GM12878 (cell line): Measurements from ENCODE around the gene PKD1L1. TPM values are rescaled to one million over a fixed set of nuclear protein-coding genes. Genes with fewer than 3 reads are reported as not detected.

ENCODE experiments used
- ATAC-seq: fragments of 200-7000 bp; cut with Tn5 transposase; 3 replicates; pipeline ENCODE4 v1.9.1; 2020; ENCODE audit warnings: mild to moderate bottlenecking, moderate library complexity
- BruUV-seq: library from RNA; stranded (reverse); fragments of 400-500 nt; replicated peaks from 2 replicates; lab custom pipeline; 2021; lab: Mats Ljungman, UMichigan
- CTCF ChIA-PET: fragments of 300-600 bp; sonication (Branson Sonifier 250); formaldehyde crosslinking; extraction: SDS; loops from one replicate; lab custom pipeline; 2021; ENCODE audit warnings: inconsistent platforms; lab: Yijun Ruan, JAX
- POLR2A ChIA-PET: fragments of 350-600 bp; formaldehyde crosslinking; extraction: SDS; loops from one replicate; lab custom pipeline; 2021; ENCODE audit warnings: inconsistent platforms; lab: Charles Lee
- RAD21 ChIA-PET: fragments of 300-600 bp; sonication (Branson Sonifier 250); formaldehyde crosslinking; loops from one replicate; lab custom pipeline; 2023; ENCODE audit warnings: antibody characterized with exemption; ENCODE audit not compliant: unreplicated experiment; lab: Charles Lee
- SMC1A ChIA-PET: fragments of 300-600 bp; sonication (Branson Sonifier 250); formaldehyde crosslinking; loops from one replicate; lab custom pipeline; 2023; ENCODE audit not compliant: unreplicated experiment, uncharacterized antibody; lab: Charles Lee
- DNase-seq: peaks from one replicate; pipeline ENCODE4 v3.0.0-alpha.2; 2011; ENCODE audit warnings: low read depth, low spot score
- FAIRE-seq: peaks from 3 replicates; lab custom pipeline; 2011; peaks lifted over from hg19 to GRCh38; lab: Jason Lieb, UNC
- H2AFZ ChIP-seq: 2 replicates; pipeline ENCODE4 v1.6.0; 2011; ENCODE audit warnings: low read depth, low read length, control low read depth; ENCODE audit not compliant: control insufficient read depth
- H3K27ac ChIP-seq: 2 replicates; pipeline ENCODE4 v1.5.1; 2011; ENCODE audit warnings: control low read depth; ENCODE audit not compliant: control insufficient read depth, insufficient read depth
- H3K27me3 ChIP-seq, 2 experiments: replicated peaks in 1 of 2; 2 replicates each; pipeline versions ENCODE4 v1.6.0 to v1.6.1; 2011; ENCODE audit warnings: low read length in 1 of 2; ENCODE audit not compliant: control insufficient read depth in 2 of 2, insufficient read depth in 2 of 2
- H3K36me3 ChIP-seq, 2 experiments: 2 replicates each; pipeline ENCODE4 v1.5.1; 2011; ENCODE audit warnings: low read length in 1 of 2; ENCODE audit not compliant: control insufficient read depth in 2 of 2, insufficient read depth in 2 of 2
- H3K4me1 ChIP-seq: 2 replicates; pipeline ENCODE4 v1.6.1; 2011; ENCODE audit warnings: mild to moderate bottlenecking, low read length, moderate library complexity, mixed read lengths; ENCODE audit not compliant: control insufficient read depth, insufficient read depth
- H3K4me2 ChIP-seq: 2 replicates; pipeline ENCODE4 v1.6.0; 2011; ENCODE audit warnings: control low read depth; ENCODE audit not compliant: control insufficient read depth, insufficient read depth
- H3K4me3 ChIP-seq: fragments of 200-600 bp; sonication (generic); 2 replicates; pipeline ENCODE4 v1.5.1; 2016
- H3K79me2 ChIP-seq: 2 replicates; pipeline ENCODE4 v1.6.0; 2011; ENCODE audit warnings: low read length; ENCODE audit not compliant: control insufficient read depth, insufficient read depth
- H3K9ac ChIP-seq: 2 replicates; pipeline ENCODE4 v1.8.0; 2011; ENCODE audit warnings: low read length, control low read depth, mixed read lengths; ENCODE audit not compliant: control insufficient read depth, insufficient read depth
- H3K9me3 ChIP-seq: replicated peaks from 3 replicates; pipeline ENCODE4 v1.5.1; 2011; ENCODE audit warnings: mild to moderate bottlenecking, low read length; ENCODE audit not compliant: control insufficient read depth, insufficient read depth
- H4K20me1 ChIP-seq: 2 replicates; pipeline ENCODE4 v1.6.0; 2011; ENCODE audit not compliant: control insufficient read depth, insufficient read depth
- ATF2 ChIP-seq: IDR thresholded peaks from 2 replicates; pipeline ENCODE4 v1.6.1; 2012; ENCODE audit warnings: low read length, inconsistent platforms
- CEBPB ChIP-seq, 2 experiments: fragments of 150-350 bp in 1 of 2; IDR thresholded peaks; 2 replicates each; pipeline ENCODE4 v1.6.1; 2012 to 2014; ENCODE audit warnings: low read depth in 2 of 2, low read length in 2 of 2, borderline replicate concordance in 1 of 2, inconsistent platforms in 1 of 2
- IKZF2 ChIP-seq, 2 experiments: fragments of 450-650 bp; IDR thresholded peaks; 2 replicates each; pipeline ENCODE4 v1.6.1; 2017; ENCODE audit warnings: mild to moderate bottlenecking in 2 of 2, moderate library complexity in 2 of 2
- POLR2A ChIP-seq: IDR thresholded peaks from 2 replicates; pipeline ENCODE4 v1.6.1; 2011; ENCODE audit warnings: low read depth, mild to moderate bottlenecking, low read length
- PRDM15 ChIP-seq: fragments of 450-650 bp; formaldehyde crosslinking; IDR thresholded peaks from 2 replicates; pipeline ENCODE4 v1.4.0; 2020; ENCODE audit warnings: mild to moderate bottlenecking, moderate library complexity
- RB1 ChIP-seq: fragments of 450-650 bp; formaldehyde crosslinking; IDR thresholded peaks from 2 replicates; pipeline ENCODE4 v1.6.1; 2017; ENCODE audit warnings: mild to moderate bottlenecking, borderline replicate concordance
- RCOR1 ChIP-seq: conservative IDR thresholded peaks from 2 replicates; pipeline ENCODE4 v1.6.1; 2012; ENCODE audit warnings: low read depth, low read length, improper control_type of control experiment
- WGBS: methylation state at CpG from one replicate; pipeline ENCODE4 v1.1.6; 2016; ENCODE audit warnings: low lambda C conversion rate; ENCODE audit not compliant: insufficient replicate concordance, insufficient coverage; ENCODE audit errors: missing lambda C conversion rate; 5-methylcytosine and 5-hydroxymethylcytosine counted together
- in situ Hi-C: fragments of 300-500 bp; cut with MboI; formaldehyde crosslinking; loops from 9 replicates; pipeline ENCODE4 v1.14.3; 2018; ENCODE audit warnings: mixed read lengths
- intact Hi-C: fragments of 100-400 bp; cut with micrococcal nuclease; formaldehyde crosslinking; loops from one replicate; pipeline ENCODE4 v1.14.2; 2022; ENCODE audit not compliant: unreplicated experiment
- polyA plus RNA-seq, 11 experiments: library from polyadenylated mRNA; depleted of rRNA in 4 of 11; unstranded in 6 of 11; stranded (reverse) in 5 of 11; fragments of >200 nt; fragmentation: Nextera tagmentation in 4 of 11; fragmentation: Illumina TruSeq in 1 of 11; extraction: Ambion mirVana in 4 of 11; extraction: Trizol in 1 of 11; gene quantifications; 1 replicate in 1 of 11; 2 replicates in 10 of 11; pipeline versions ENCODE4 v1.2.1 to v1.2.3, GENCODE V29; 2011 to 2016; ENCODE audit warnings: inconsistent platforms in 2 of 11, missing spikeins in 2 of 11, low read depth in 1 of 11
- total RNA-seq, 4 experiments: library from RNA; depleted of rRNA in 3 of 4; stranded (reverse); fragments of >200 nt in 3 of 4; fragmentation: Illumina TruSeq in 1 of 4; extraction: Trizol in 1 of 4; gene quantifications; 2 replicates each; pipeline versions ENCODE4 v1.2.1 to v1.2.3, GENCODE V29; 2013 to 2021

Gene PKD1L1
- total and polyA plus RNA-seq, 10 of the 15 experiments (the other 5 are each of a cell fraction or from before 2014, with no cell fraction given): under 0.01 to 0.05 (median 0.02) TPM; not detected in 3

GRCh38 chr7:47965456-47965855, 17.2 kb upstream of the PKD1L1 start:
- no peak for TF ChIP-seq RCOR1
- 0 out of 2 replicates have a peak, but pooled peaks have one; percentile 22 for TF ChIP-seq POLR2A
- no peak for TF ChIP-seq RB1
- no peak for TF ChIP-seq CEBPB (IDR thresholded peaks at IDR 0.05; ENCODE audit: borderline replicate concordance in 1 of 2, low read depth in 2 of 2, low read length in 2 of 2)
- TF ChIP-seq IKZF2 (IDR thresholded peaks at IDR 0.05): no peak
- no peak for TF ChIP-seq ATF2
- no peak for TF ChIP-seq PRDM15 (CRISPR knock-in tag)
- no peak overlapping the region for H2AFZ ChIP-seq
- H3K4me1 ChIP-seq: peaks cover 5% of the 10 kb centered on the region
- H3K27ac ChIP-seq: no peak overlapping the region
- H3K79me2 ChIP-seq: no peaks in the 10 kb centered on the region
- ChIA-PET SMC1A (interaction anchor here (1.5 to 2.1 kb wide), 2 partner anchors 8 to 145 kb away, joined by 4 to 5 read pairs; no protein-coding TSS in a partner anchor), POLR2A (no interaction called here), CTCF (interaction anchor here (2.8 kb wide), 1 partner anchor 21 kb away, joined by 10 read pairs; no protein-coding TSS in a partner anchor), RAD21 (interaction anchor here (1.1 kb wide), 1 partner anchor 20 kb away, joined by 3 read pairs; no protein-coding TSS in a partner anchor)
- H3K36me3 ChIP-seq: peaks cover 12 to 25% of the 10 kb centered on the region in 2 experiments
- WGBS: 100% methylated on average over 5 of the region's 5 CpGs
- no peaks in the 10 kb centered on the region for H3K9me3 ChIP-seq
- no TSS peak for BruUV-seq
- H4K20me1 ChIP-seq: no peaks in the 10 kb centered on the region
- no peaks in the 10 kb centered on the region for H3K27me3 ChIP-seq
- FAIRE-seq (no peak), DNase-seq (no peak), ATAC-seq (no peak)
- H3K4me2 ChIP-seq: no peak overlapping the region
- in situ Hi-C loops (no loop called here), intact Hi-C loops (no loop called here)
- no peak overlapping the region for H3K4me3 ChIP-seq
- no peak overlapping the region for H3K9ac ChIP-seq
